HG03378 (cell line): Measurements from ENCODE around the gene BMP7.

Experiments used
- ATAC-seq: cut with Tn5 transposase; IDR thresholded peaks from one replicate; pipeline ENCODE4 v1.9.1; 2021; ENCODE audit warnings: mild to moderate bottlenecking, moderate library complexity; ENCODE audit not compliant: unreplicated experiment

Gene BMP7

DNA sequence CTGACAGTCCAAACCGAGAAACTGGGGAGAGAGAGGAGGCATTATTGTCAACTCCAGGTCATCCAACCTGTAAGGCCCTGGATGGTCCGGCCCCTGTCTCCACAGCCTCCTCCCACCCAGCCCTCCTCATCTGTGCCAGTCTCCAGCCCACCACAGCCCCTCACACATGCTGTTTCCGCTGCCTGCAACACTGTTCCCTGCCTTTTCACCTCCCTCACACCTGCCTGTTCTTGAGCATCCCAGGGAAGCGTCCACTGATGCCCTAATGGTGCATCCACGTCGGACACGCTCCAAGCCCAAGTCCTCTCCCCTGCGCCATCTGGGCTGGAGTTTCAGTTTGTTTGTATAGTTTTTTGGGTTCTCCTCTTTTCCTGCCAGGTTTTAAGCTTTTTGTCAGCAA is 52.0 kb downstream of the BMP7 start:
- ATAC-seq, result no peak

GRCh38 chr20:57213924-57214323 is 52.5 kb downstream of the BMP7 start:
- ATAC-seq, result no peak

DNA sequence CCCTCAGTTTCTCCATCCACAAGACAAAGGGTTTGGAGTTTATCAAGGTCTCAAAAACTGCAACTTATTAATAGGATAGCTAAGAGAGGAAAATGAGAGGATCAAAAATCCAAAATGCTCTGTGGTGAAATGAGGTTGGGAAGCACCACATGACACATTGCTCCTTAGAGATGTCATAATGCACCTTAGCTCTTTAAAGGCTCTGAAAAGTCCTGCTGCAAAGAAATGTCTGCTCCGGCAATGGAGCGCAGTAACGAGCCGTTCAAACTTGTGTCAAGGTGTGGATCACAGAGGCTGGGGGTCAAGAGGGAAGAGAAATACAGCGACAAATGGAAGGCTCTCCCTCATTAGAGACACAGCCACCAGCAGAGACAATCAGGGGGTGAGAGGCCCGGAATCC is 53.1 kb downstream of the BMP7 start:
- ATAC-seq, result no peak

DNA sequence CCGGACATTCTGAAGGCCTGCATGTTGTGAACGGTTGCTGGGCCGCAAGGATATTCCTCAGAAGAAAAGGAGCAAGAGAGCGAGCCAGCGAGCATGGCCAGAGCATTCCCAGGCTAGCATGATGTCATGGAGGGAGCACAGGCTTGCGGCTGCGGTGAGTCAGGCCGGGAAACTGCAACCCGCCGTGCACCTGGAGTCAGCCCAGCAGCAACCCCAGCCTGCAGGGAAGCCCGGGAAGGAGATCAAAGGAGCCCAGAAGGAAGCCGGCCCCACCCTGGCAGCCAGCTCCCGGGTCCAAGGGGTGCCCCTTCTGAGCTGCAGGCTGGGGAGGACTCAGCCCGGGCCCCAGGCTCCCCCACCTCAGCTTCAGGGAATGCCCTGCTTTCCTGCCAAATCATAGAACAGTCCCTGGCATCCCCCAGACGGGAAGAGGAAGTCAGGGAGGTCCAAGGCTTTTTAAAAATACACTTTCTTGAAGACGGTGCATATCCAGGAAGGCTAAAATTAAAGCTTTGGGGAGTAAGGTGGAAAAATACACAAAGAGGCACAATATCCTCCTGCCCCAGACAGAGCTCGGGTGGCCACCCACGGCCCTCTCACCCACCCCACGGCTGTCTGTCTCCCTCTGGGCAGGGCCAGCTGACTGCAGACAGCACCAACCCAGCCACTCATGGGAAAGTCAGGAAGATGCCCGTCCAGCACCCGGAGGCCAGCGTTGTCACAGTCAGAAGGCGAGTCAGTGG is 53.7 kb downstream of the BMP7 start:
- no peak for ATAC-seq

GRCh38 chr20:57211908-57212533 is 54.4 kb downstream of the BMP7 start:
- ATAC-seq, result no peak

GRCh38 chr20:57211406-57211805 is 55.0 kb downstream of the BMP7 start:
- ATAC-seq, result no peak

DNA sequence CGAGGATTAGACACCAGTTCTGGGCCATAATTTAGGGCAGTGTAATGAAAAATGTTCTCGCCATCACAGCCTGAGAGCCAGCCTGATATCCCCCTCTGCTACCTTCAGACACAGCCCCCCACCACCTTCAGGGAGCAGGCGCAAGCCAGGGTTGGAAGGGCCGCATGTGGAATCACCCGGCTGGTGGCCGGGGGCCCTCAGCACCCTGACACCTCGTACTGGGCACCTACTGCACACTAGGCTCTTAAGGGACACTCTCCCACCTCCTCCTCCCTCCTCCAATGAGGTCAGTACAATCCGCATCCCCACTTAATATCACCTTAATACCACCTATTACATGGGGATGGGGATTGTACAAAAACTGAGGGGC is 55.5 kb downstream of the BMP7 start:
- no peak for ATAC-seq

DNA sequence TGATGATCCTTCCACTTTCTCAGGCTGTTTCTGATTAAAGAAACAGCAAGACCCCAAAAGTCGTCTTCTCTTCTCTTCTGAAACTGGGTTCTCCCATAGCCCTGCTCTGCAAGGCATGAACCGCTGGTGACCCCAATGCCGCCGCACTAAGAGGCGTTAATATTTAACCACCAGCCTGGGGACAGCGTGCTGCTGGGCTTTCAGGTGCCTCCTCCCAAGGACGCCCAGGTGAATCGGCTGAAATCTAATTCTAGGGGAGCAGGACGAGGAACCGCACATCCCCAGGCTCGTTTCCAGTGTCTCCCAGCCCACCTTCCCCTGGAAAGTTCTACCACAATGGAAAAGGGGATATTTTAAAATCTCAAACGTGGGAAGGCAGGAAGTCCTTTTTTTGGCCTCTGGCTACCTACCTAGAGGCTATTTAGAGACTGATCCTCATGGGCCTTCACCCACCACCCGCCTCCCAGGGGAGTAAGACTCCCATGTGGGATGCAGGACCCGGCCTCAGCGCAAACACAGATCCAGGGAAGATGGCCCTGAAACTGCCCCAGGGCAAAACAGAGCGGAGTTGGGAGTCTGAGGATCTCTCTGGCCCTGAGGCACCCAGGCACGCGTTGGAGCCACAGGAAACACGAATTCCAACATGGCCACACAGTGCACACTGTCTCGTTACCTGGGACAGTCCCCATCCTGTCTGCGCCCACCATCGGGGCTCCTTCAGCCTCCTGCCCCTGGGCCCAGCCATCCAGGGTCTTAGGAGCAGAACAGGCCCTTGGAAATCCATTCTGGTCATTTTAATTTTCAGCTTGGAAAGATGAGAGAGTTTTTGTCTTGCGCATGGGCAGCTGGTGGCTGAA is 56.2 kb downstream of the BMP7 start:
- ATAC-seq, result no peak

- no peak for ATAC-seq
Measured at GRCh38 chr20:57209413-57209812, 57.0 kb downstream of the BMP7 start.

- ATAC-seq, result no peak
Measured at GRCh38 chr20:57208198-57208597, 58.2 kb downstream of the BMP7 start.

GRCh38 chr20:57207251-57207650 is 59.2 kb downstream of the BMP7 start:
- ATAC-seq, result no peak

DNA sequence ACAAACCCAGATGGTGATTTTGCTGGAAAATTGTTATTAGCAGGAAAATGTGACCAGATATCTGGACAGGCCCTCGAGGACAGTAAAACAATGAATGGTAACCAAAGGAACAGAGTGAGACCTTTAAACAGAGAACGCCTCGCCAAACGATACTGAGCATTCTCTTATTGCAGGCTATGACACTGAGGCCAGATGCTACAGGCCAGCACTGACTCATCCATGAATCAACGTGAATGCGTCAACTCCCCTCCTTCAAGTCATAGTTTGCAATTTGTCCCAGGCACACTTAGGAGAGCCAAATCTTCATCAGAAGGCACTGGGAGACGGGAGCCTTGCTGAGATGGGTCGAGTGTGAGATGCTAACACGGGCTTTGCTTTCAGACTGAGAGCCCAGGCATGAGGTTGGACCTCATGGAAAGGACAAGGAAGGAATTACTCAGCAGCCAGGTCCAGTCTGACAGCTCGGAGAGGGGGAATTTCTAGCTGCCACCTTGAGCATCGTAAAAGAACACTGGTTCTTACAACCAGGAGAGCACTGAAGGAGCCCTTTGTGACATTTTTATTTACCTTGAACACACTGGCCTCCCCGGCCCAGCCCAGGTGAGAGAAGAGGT is 60.7 kb downstream of the BMP7 start:
- ATAC-seq, result no peak

DNA sequence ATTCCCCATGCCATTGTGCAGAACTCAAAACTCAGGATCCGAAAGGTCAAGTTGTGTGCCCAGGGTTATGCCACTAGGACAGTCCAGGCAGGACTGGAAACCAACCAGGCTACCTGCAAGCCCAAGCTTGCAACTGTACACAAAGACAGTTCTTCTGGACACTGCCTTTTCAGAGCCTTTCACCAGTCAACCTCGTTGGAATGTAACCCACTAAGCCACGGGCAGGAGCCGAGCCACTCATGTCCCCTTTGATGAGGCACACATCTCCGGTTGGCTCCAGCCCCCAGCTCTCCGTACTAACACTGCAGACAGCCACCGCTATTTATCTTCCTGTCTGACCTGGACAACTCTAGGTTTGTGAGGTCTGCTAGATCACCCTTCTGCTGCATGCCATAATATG is 62.5 kb downstream of the BMP7 start:
- ATAC-seq, result no peak

DNA sequence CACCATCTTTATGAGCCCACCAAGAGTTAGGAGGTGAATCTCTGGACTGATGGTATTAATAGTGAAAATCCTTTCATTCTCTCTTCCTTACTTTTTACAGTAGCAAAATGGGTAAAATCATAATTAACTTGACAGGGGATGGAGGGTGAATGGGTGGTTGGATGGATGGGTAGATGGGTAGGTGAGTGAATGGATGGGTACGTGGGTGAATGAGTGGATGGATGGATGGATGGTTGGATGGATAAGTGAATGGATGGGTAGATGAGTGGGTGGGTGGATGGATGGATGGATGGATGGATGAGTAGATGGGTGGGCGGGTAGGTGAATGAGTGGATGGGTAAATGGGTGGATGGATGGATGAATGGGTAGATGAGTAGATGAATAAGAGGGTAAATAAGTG is 63.2 kb downstream of the BMP7 start:
- ATAC-seq, result no peak

GRCh38 chr20:57202309-57202708 is 64.1 kb downstream of the BMP7 start:
- no peak for ATAC-seq

DNA sequence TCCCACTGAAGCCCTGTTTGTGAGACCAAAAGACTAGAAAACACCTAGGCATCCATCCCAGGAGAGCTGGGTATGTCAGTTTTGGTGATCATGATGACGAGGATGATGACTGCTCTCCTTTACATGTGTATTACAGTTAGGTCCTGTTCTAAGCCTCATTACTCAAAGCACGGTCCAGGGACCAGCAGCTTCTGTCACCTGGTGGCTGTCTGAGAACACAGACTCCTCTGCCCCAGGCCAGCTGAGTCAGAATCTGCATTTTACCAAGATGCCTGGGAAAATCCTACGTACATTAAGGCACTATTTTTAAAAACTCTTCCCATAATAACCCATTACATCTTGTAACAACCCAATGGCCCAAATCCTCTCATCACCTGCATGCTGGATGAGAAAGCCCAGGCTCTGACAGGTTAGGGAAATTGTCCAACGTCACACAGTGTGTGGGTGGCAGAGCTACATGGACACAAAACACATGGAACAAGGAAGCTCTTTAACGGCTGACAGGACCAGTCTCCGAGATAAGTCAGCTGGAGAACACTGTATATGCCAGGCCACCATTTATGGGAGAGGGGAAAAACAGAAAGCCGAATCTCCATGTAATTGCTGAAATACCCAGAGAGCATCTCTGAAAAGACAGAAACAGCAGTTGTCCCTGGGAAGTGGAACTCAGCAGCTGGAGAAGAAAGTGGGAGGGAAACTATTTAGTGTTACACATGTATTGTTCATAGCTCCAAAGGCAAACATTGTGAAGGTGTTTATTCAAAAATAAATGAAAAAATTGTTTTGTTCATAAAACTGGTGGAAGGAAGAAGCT is 65.4 kb downstream of the BMP7 start:
- no peak for ATAC-seq

DNA sequence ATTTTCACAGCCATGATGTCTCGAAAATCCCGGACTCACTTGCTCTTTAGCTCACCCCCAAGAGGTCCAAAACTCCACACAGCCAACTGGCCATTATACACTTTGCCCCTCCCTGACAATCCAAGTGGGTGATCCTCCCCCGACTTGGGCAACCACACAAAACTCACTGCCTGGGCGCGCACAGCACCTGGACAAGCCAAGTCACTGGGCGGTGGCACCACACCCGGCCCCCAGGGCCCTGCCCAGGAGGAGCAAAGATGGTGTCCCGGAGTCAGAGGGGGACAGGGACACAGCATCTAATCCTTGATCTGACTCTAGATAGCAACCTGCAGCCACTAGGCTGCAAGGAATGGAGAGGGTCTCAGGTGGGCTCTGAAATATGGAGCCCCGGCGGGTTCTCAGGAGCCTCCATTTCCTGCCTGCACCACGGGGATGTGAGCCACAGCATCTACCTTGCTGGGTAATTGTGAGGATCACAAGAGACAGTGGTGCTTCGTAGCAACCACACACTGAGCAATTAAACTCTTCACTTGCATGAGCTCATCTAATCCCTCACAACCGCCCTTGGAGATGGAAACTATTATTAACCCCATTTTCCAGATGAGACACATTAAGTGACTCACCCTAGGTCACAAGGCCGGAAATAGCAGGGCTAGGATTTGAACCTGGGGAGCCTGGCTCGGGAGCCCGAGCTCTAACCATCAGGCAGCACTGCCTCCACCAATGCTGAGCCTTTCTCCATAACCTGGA is 66.6 kb downstream of the BMP7 start:
- no peak for ATAC-seq

GRCh38 chr20:57198132-57199072 is 68.0 kb downstream of the BMP7 start:
- ATAC-seq, result no peak
